Esophagus muscularis mucosa (tissue), 4 donors: ENCODE results near the gene MGAT2.

Experiments used
- CTCF ChIP-seq, 3 experiments: fragments of 200-600 bp in 2 of 3; fragments of 450-650 bp in 1 of 3; sonication (generic) in 2 of 3; IDR thresholded peaks; one replicate each; pipeline ENCODE4 v1.5.1; 2017 to 2019; ENCODE audit warnings: antibody characterized with exemption in 3 of 3, mild to moderate bottlenecking in 2 of 3, moderate library complexity in 1 of 3
- EP300 ChIP-seq: sonication (generic); formaldehyde crosslinking; IDR thresholded peaks from one replicate; pipeline ENCODE4 v1.6.1; 2017; ENCODE audit warnings: antibody characterized with exemption
- POLR2A ChIP-seq: fragments of 450-650 bp; IDR thresholded peaks from one replicate; pipeline ENCODE4 v1.6.1; 2017; ENCODE audit warnings: antibody characterized with exemption, moderate library complexity, mild to moderate bottlenecking, low read depth
- POLR2AphosphoS5 ChIP-seq, 2 donors: sonication (generic); formaldehyde crosslinking; IDR thresholded peaks; one replicate each; pipeline ENCODE4 v1.6.1; 2017; ENCODE audit warnings: antibody characterized with exemption in 2 of 2

- TF ChIP-seq POLR2AphosphoS5 (IDR thresholded peaks at IDR 0.05) (no peak), CTCF (IDR thresholded peaks at IDR 0.05) (no peak), POLR2A (no peak), EP300 (no peak)
Observed at GRCh38 chr14:49619730-49620129, 869 bp upstream of the MGAT2 start.
